Fibroblast of skin of back (primary cell): Measurements from ENCODE around the gene IFRD1. TPM values are rescaled to one million over a fixed set of nuclear protein-coding genes. Genes with fewer than 3 reads are reported as not detected.

ENCODE experiments used
- DNase-seq: peaks from one replicate; pipeline ENCODE4 v3.0.0-alpha.2; 2013
- polyA plus RNA-seq, 2 experiments: library from polyadenylated mRNA; unstranded; fragments of 120-200 nt; gene quantifications; one replicate each; pipeline ENCODE4 v1.2.1, GENCODE V29; 2013; ENCODE audit not compliant: insufficient read length in 2 of 2

The IFRD1 gene, protein sequence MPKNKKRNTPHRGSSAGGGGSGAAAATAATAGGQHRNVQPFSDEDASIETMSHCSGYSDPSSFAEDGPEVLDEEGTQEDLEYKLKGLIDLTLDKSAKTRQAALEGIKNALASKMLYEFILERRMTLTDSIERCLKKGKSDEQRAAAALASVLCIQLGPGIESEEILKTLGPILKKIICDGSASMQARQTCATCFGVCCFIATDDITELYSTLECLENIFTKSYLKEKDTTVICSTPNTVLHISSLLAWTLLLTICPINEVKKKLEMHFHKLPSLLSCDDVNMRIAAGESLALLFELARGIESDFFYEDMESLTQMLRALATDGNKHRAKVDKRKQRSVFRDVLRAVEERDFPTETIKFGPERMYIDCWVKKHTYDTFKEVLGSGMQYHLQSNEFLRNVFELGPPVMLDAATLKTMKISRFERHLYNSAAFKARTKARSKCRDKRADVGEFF
- polyA plus RNA-seq (2013, experiment 1 of 2; ENCODE audit: insufficient read length) = 51.6 TPM
- 30.0 TPM for polyA plus RNA-seq (2013, experiment 2 of 2; ENCODE audit: insufficient read length)

DNA sequence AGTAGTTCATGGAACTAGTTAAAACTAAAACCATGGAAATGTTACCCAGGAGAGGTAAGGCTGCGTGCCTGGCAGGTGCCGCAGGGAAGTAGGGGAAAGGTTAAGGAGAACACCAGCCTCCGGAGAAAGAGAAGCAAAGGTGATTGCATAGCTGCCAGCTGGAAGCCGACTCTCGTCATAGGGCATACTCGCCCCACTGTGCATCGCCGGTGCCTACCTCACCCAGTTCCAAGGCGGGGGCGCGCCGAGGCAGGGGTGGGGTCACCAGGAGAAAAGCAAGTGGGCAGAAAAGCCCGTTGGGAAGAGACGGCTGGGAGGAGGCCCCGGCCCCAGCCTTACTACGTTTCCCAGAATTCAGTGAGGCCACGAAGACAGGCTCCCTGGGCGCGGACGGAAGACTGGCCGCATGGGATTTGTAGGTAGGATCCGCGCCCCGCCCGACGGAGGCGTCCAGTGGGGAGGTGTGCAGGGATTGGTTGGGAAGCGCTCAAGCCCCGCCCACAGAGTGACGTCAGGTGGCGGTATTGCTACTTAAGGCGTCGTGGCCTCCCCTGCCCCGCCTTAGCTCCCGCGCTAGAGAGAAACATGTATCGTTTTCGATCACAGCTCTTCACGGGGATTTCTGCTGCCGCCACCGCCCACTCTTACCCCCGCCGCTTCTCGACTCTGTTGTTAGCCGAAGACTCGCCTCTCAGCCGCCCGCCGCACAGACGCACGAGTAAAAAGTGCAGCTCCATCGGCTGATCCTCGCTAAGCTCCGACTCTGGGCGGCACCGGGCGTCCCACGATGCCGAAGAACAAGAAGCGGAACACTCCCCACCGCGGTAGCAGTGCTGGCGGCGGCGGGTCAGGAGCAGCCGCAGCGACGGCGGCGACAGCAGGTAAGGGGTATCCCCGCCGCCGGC, at the start of gene IFRD1:
TSS of gene IFRD1 (plus strand) at position 559 of the 905 bp plus-strand sequence. CDS start at position 788, 229 bp downstream.
- peak; percentile 98 for DNase-seq

DNA sequence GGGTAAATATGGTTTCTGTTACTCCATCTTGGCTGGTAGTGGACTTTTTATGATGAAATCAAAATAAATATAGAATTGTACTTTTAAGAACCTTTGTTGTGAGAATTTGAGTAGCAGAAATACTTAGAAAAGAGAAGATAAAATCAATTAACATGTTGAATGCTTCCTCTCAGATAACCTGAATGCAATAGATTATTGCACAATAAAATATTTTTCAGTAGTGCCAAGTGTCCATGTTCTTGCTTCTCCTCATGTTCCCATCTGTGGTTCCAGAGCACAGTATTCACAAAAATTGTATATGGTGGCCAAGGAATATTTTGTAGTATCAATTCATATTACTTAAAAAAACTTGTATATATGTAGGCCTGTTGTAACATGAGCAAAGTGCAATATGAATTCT, 45.9 kb upstream of the IFRD1 start:
- DNase-seq = no peak

DNA sequence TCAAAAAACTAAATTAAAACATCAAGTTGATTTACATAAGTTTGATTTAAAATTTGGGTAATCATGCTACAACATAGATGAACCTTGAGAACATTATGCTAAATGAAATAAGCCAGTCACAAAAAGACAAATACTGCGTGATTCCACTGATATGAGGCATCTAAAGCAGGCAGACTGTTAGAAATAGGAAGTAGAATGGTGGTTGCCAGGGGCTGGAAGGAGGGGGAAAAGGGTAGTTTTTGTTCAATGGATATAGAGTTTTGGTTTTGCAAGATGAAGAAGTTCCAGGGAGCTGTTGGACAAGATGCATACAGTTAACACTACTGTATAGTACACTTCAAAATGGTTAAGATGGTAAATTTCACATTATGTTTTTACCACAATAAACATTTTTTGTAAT, 45.0 kb upstream of the IFRD1 start:
- no peak for DNase-seq

DNA sequence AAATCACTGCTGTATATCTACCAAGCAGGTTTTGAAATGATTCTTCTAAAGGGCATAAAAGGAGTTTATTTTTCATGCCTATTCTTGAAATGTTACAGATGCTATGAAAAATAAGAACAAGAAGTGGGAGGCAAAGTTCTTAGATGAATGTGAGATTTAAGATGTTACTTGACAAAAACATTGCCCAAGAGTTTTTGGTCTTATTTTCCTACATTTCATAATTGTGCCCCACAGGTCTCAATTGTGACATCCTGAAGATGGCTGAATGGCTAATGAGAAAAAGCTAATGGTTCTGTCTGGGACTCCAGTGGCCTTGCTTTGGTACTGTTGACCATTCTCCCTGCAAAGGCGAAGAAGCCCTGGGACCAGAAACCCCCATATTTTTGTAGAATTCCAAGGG, 43.0 kb upstream of the IFRD1 start:
- no peak for DNase-seq

DNA sequence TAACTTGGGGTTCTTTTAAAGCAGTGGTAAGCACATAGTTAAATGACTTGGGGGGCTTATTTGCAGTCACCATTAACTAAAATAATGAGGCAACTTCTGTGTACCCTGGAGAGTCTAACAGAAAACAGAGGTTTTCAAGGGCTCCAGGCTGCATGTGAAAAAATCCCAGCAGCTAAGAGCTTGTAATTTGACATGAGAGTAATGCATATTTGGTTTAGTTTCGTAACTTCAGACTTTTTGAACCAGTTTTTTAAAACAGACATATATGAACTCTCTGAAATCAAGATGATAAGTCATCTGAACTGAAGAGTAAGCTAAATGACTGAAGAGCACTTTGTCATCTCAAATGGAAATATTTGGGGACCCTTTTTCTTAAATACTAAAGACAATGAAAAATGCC, 40.2 kb upstream of the IFRD1 start:
- DNase-seq = peak; percentile 31

DNA sequence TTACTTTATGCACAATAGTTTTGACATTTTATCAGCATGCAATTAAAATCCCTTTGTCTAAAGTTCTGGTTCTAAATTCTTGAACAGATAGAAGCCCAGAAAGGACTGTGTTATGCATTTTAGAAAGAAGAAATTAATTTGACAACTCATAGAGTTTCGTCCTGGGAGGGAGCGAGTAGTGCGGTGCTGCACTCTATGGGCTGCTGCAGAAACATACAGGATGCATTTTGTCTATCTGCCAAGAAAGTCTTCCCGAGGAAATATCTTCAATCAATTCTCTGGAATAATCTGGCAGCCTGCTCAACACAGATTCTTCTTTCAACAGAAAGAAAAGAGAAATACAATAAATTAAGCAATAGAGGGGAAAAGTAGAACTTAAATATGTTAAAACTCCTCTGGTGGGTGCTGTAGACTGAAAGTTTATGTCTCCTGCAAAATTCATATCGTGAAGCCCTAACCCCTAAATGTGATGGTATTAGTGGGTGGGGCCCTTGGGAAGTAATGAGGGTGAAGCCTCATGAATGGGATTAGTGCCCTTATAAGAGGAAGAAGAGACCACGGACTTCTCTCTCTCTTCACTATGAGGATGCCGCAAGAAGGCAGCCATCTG, 39.0 kb upstream of the IFRD1 start:
- peak; percentile 33 for DNase-seq

DNA sequence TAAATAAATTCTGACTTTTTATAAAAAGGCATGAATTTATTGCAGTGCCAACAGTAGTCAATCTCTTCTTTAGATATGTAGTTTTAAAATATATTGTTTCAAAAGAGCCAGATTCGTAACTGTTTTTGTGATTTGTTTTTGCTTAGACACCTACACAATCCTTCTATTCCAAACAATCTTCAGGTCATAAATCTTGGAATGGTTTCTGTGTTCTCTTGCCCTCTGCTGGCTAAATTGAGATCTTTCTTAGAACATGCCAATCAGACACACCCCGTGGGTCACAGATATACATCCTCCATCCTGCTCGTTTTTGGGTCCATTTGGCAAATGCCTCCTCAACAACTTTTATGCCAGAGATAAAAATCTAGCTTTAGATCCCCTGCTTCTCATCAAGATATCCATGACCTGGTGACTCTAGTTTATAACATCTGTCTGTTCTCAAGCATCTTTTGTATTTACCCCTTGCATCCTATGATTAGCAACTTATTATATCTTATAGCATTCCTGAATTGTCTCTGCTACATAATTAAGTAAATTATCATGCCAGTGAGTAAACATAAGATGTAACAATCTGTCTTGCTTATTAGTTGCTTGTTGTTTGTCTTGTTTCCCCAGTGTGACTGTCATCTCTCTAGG, 35.3 kb upstream of the IFRD1 start:
- peak; percentile 39 for DNase-seq

DNA sequence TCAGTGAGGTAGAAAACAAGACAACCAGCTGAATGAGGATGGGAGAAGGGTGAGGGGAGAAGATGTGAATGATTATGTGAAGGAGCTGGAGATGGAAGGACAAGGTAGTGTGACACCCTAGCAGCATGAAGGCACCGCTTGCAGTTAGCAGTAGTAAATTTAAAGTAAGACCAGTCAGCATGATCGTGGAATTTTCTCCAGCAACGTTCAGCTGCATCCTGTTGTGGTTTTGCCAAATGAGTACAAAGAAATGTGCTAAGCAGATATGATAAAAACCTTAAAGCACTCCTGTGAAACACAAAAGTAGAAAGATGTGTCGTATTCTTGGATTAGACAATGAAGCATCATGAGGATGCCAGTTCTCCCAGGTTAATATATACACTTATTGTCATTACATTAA, 34.1 kb upstream of the IFRD1 start:
- DNase-seq = peak; percentile 23

DNA sequence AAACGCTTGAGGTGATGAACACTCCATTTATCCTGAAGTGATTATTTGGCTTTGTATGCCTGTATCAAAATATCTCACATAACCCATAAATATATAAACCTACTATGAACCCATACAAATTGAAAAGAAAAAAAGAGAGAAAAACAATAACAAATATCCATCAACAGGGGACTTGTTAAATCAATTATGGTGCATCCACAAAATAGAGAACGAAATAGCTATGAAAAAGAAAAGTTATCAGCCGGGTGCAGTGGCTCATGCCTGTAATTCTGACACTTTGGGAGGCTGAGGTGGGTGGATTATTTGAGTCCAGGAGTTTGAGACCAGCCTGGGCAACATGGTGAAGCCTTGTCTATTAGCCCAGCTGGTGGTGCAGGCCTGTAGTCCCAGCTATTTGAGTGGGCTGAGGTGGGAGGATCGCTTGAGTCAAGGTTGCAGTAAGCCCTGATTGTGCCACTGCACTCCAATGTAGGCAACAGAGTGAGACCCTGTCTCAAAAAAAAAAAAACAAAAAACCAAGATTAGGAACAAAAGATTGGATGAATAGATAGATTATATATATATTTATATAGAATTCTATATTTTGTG, 30.6 kb upstream of the IFRD1 start:
- DNase-seq = no peak

DNA sequence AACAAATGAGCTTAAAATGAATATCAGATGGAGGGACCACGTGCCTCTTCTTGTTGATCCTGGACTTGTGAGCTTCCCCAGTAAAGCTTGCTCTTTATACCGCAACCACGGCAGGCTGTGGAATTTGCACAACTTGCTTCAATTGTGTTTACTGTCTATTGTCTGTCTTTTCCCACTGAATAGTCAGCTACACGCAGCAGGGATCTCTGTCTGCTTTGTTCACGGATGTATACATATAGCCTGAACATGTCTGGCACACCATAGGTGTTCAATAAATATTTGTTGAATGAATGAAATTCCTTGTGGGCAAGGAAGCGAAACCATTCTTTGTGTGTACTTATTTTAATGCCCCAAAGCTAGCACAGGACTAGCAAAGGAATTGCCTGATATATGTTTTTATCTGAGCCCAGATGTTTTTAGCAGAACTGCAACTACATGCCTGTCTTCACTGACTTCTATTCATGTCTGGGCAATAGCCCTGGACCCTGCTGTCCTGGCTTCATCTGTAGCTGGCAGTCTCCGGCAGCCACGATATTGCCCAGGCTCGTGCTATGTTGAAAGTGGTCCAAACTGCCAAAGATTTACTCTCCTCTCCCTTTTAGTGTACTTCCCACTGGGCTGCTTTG, 29.9 kb upstream of the IFRD1 start:
- peak; percentile 33 for DNase-seq

DNA sequence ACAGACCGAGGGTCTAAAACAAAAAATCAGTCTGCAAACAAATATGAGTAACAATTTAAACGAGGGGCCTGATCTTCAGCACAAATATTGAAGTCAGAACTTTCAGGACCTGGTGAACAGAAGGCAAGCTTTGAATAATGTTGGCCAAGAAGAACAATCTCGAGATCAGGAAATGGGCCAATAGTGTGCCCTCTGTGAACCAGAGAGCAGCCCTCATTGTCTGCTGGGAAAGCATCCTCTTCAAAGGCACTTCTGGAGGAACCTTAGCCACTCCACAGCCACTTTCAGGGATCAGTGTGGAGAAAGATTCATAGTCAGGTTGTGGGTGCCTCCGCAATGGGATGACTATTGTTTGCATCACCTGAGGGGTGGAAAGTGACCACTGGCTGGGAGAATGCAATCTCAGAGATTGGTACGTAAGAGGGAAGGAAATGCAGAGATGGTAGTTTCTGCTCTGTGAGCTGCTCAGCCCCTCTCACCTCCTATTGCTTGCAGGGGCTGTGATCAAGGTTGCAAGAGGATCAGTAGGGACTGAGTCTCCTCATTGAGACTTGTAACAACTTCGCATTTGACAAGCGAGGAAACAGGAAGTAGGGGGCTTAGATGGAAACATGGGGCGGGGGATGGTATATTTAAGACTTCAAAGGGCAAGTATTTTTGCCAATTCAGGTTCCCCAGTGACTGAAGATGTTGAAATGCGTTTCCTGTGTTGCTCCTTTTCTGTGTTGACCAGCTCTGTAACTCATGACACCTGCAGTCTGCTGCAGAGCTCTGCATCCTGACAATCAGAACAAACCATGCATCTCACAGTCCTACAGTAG, 28.4 kb upstream of the IFRD1 start:
- DNase-seq = no peak

DNA sequence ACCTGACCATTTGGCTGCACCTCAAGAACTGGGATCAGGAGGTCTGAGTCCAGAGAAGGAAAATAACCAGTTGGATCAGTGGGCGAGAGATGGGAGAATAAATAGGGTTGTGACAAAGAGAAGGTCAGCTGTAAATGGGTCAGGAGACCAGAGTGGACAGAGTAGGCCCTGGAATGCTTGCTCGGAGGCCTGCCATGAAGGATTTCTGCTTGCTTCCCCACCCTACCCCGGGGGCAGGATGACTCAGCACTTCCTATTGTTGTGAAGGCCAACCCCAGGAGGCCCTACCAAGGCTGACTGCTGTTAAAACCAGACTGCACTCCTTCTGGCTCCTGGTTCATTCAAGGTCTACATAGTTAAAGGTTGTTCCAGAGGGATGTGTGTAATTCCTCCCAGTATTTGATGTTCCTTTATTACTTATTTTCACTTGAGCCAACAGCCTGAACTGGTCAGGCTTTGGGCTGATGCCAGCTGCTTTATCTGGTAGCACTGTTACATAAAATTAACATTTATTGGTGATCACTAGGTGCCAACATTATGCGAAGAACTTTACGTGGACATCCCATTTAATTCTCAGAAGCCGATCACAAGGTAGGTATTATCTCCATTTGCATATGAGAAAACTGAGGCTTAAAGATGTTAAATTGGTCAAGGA, 27.3 kb upstream of the IFRD1 start:
- peak; percentile 92 for DNase-seq

DNA sequence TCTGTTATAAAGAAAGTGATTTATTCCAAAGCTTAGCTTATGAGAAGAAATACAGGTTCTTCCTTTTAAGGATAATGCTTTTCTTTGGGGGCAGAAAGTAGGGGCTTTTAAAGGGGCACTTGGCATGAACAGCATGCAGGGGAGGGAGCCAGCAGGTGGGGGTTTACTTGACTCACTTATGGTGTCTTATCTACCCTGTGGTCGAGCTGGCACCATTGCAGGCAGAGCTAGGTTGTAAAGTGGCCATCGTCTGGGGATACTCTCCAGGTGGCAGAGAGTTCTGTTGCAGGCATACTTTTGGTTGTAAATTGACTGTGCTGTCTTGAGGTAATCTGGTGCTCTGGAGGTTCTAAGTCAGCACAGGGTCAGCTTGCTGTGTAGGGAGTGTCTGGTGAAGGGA, 26.3 kb upstream of the IFRD1 start:
- DNase-seq = no peak

DNA sequence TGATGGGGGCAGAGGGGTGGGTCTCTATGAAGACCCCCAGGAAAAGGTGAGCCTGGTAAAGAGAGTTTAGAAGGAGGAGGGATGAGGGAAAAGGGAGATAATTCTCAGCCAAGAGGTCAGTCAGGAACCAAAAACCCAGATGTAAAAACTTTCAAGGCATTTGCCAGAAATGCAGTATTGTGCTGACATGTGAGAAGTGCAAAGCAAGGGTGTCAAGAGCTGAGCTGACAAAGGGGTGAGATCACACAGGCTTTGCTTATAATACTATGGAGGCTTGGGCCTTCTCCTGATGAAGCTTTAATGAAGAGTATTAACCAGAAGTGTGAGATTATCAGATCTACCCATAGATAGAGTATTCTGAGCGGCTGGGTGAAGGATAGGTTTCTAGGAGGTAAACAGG, 22.3 kb upstream of the IFRD1 start:
- DNase-seq = no peak

DNA sequence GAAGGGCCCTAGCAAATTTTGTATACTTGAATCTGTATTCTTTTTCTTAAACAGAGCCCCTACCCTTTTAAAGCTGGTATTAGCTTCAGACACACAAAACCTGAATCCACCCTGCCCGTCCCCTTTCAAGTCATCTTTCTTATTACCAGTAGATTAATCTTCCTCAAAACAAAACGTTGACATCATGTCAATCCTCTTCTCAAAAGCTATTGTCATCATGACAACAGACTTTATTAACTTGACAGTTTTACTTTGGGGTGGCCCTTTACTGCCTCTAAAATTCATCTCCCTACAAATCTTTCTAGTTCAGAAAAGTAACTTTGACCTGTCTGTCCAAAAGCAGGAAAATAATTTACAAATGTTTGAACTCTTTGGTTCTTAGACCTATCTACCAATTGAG, 21.5 kb upstream of the IFRD1 start:
- no peak for DNase-seq

DNA sequence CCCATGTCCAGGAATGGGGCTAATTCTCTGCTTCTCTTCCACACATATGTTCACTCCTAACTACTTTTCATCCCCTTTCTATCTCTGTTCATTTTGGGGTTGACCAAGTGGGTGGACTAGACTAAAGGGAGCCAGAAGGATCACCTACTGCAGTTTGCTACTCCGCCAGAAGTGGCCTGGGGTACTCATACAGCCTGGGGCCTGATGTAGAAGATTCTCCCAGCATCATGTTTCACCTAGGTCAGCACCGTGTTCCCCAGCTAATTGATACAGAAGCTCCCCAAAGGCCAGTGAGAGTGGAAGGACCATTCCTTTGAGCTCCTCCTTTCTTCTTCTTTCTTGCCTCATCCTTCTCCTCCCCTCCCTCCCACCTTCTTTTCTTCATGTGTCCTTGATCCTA, 19.6 kb upstream of the IFRD1 start:
- no peak for DNase-seq

DNA sequence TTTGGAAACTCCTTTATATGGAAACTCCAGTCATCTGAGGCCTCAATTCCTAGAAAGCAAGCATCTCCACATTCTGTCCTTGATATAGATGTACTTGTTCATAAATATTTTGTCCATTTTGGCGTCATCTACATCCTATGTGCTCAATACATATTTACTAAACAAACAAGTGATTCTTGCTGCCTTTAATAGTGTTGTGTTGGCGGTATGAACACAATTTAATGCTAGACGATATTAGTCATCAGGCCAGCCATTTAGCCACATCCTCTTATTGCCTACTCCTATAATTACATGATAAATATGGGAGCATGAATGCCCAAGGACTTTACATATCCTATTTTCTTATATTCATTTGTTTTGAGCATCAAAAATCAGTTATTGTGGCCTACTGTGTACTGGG, 18.5 kb upstream of the IFRD1 start:
- DNase-seq = peak; percentile 17

DNA sequence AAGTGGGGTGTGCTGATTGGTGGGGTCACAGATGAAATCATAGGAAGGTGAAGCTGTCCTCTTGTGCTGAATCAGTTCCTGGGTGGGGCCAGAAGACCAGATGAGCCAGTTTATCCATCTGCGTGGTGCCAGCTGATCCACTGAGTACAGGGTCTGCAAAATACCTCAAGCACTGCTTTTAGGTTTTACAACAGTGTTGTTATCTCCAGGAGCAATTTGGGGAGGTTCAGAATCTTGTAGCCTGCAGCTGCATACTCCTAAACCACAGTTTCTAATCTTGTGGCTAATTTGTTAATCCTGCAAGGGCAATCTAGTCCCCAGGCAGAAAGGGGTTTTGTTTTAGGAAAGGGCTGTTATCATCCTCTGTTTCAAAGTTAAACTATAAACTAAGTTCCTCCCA, 17.0 kb upstream of the IFRD1 start:
- DNase-seq = no peak

DNA sequence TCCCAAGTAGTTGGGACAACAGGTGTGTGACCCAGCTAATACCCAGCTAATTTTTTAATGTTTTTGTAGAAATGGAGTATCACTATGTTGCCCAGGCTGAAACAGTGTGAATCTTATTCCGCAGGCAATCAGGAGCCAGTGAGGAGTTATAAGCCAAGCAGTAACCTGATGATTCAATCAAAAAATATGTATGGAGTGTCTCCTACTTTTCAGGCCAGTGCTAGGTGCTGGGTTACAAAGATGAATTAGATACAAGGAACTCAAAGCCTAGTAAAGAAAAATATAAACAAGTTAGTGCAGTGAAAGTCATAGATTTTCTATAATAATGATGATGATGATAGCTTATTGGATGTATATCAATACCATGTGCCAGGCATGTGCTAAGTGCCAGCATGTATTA, 13.2 kb upstream of the IFRD1 start:
- DNase-seq = peak; percentile 63

DNA sequence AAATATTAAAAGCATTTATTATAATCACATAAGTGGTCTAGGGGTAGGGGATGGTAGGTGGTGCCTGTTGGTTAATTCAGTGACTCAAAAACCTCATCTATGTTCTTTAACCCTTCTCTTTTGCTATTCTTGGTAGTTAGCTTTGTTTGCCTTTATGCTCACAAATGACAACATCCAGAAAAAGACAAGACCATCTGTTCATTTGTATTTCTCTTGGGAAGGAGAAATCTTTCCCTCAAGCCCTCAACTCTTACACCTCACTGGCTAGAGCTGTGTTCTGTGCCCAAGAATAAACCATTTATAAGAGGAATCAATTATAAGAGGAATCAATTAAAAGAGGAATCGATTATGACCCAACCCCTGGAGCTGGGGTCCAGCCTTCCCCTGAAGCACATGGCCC, 10.8 kb upstream of the IFRD1 start:
- no peak for DNase-seq
